Fibroblast of upper back skin (primary cell): Measurements from ENCODE around the gene NHP2.
"Not testable (repeated sequence)": the region's sequence is repeated elsewhere in the genome, so short reads cannot be mapped to it uniquely, and the experiment has no call there.

Experiments
- DNase-seq: peaks from one replicate; pipeline ENCODE4 v3.0.0-alpha.2; 2013

The NHP2 gene

GRCh38 chr5:178153530-178154340 lies at the start of gene NHP2:
NHP2 (minus strand) TSS chr5:178153885; CDS start chr5:178153817, 68 bp downstream.
- DNase-seq: peak; percentile 99

GRCh38 chr5:178202541-178202940 lies 48.9 kb upstream of the NHP2 start:
- DNase-seq: no peak

GRCh38 chr5:178201927-178202235 lies 48.2 kb upstream of the NHP2 start:
- no peak for DNase-seq

GRCh38 chr5:178201221-178201926 lies 47.7 kb upstream of the NHP2 start:
- peak; percentile 33 for DNase-seq

GRCh38 chr5:178199581-178200434 lies 46.1 kb upstream of the NHP2 start:
- DNase-seq: no peak

GRCh38 chr5:178198706-178199105 lies 45.0 kb upstream of the NHP2 start:
- DNase-seq: no peak

- DNase-seq: not testable (repeated sequence)
Measured at GRCh38 chr5:178198151-178198550, 44.5 kb upstream of the NHP2 start.

- no peak for DNase-seq
Measured at GRCh38 chr5:178196986-178197385, 43.3 kb upstream of the NHP2 start.

- DNase-seq: no peak
Measured at GRCh38 chr5:178196281-178196812, 42.7 kb upstream of the NHP2 start.

- DNase-seq: no peak
Measured at GRCh38 chr5:178194026-178194425, 40.3 kb upstream of the NHP2 start.

GRCh38 chr5:178193251-178193809 lies 39.6 kb upstream of the NHP2 start:
- DNase-seq: no peak

- DNase-seq: no peak
Measured at GRCh38 chr5:178192787-178193186, 39.1 kb upstream of the NHP2 start.

GRCh38 chr5:178192244-178192643 lies 38.6 kb upstream of the NHP2 start:
- DNase-seq: no peak

GRCh38 chr5:178191661-178192060 lies 38.0 kb upstream of the NHP2 start:
- no peak for DNase-seq

GRCh38 chr5:178189433-178189832 lies 35.7 kb upstream of the NHP2 start:
- no peak for DNase-seq

- DNase-seq: no peak
Measured at GRCh38 chr5:178187014-178187413, 33.3 kb upstream of the NHP2 start, which contains the start of gene GMCL2. GMCL2 (minus strand) TSS chr5:178187371; CDS start chr5:178187299, 72 bp downstream.

- peak; percentile 61 for DNase-seq
Measured at GRCh38 chr5:178186427-178186826, 32.7 kb upstream of the NHP2 start.

- DNase-seq: no peak
Measured at GRCh38 chr5:178182158-178182876, 28.6 kb upstream of the NHP2 start.

- DNase-seq: no peak
Measured at GRCh38 chr5:178180141-178180863, 26.6 kb upstream of the NHP2 start.

GRCh38 chr5:178177569-178177968 lies 23.9 kb upstream of the NHP2 start:
- no peak for DNase-seq

- DNase-seq: no peak
Measured at GRCh38 chr5:178176791-178177190, 23.1 kb upstream of the NHP2 start.
